SK-N-DZ (cell line): Measurements from ENCODE around the gene TMEM218.
"Not testable (repeated sequence)": the region's sequence is repeated elsewhere in the genome, so short reads cannot be mapped to it uniquely, and the experiment has no call there.

Experiments
- DNase-seq: peaks from one replicate; pipeline ENCODE4 v3.0.0-alpha.2; 2015; ENCODE audit warnings: low spot score

The TMEM218 gene

DNA sequence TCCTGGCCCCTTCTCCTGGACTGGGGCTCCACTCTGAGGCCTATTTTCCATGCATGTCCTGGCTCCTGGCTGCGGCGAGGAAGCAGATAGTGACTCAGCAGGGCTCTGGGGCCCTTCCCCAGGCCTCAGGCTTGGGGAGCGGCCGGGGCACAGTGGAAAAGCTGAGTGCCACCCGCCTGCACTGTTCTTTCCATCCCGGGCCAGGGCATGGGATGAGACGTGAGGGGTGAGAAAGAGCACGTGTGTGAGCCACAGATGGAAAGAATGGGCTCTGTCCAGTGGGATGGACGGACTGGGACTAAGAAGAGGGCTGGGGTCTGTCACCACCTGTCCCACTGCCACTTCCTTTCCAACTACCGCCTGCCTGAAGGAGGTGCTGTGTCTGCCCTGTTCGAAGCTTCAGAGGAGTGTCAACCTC is 35.5 kb downstream of the TMEM218 start:
- DNase-seq = no peak

DNA sequence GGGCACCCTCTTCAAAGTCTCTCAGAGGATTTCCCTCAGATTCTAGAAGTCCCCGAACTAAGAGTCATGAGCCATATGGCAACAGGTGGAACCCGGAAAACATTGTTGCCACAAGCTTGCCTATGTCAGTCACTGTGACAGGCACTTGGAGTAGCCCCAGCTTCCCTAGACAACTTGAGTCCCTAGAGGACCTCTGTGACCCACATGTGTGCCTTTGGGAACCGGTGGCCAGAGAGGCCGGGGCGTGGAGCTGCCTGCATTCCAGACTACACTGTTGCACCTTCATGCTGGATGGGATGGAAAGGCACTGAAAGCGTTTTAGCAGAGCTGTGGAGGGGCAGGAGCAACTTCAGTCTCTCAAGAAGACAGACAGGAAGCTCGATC is 36.2 kb downstream of the TMEM218 start:
- DNase-seq = no peak

DNA sequence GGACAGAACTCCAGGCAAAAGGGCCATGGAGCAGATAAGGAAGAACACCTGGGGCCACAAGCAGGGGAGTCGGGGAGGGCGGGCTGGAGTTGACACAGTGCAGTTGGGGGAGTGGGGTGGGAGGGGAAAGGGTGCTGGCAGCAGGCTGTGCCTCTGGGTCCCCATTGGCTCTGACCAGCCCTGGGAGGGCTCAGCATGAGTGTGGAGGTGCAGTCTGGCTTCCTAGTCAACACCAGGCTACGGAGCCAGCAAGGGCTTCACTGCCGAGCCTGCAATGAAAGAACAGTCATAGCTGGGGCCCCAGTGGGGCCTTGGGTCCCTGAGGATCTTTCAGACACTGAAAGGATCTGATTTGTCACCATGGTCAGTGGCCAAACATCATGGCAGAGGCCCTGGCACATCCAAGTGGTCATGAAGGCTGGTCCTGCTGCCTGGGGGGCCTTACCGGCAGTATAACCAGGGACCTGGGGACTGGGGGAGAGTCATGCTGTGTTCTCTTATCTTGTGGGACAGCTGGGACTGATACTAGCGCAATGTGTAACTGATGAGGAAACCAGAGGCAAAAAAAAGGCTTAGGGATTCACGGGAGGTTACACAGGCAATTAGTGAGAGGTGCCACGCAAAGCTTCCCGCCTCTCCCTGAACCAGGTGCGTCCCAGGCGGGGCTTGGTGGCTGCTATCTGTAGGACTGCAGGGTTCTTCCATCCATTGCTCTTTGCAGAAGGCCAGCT is 36.8 kb downstream of the TMEM218 start:
- DNase-seq = no peak

DNA sequence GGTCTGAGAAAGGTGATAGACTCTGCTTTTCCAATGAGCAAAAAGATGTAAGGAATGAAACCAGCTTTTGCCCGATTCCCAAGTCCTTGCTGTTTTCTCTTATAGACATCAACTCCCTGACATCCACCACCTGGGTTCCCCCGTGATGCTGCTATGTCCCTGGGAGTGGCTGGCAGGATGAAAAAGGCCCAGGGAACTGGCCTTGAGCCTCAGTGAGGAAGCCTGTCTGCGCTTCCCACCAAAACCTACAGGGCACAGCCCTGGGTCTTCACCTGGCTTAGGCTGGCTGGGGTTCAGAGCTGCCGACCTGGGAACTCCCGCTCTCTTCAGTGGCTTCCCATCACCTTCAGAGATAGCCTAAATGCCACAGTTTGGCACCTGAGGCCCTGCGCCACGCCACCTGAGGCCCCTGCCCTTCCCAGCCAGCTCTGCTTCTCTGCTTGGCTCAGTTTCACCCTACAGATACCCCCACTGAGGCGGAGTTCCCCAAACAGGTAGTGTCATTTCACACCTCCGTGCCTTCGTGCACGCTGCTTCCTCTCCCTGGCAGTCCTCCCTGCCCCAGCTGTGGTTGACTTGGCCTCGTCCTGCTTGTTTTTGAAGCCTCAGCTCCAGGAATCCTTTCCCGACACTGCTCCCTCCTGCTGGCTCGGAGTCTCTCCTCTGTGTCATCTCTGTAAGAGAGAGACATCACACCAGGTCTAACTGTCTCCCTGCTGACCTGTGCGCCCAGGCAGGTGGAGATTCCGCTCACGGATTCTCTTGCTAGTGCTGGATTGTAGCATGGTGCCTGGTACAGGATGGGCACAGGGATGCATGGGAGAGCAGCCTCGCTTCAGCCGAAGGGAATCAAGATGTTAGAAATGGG is 37.6 kb downstream of the TMEM218 start:
- no peak for DNase-seq

DNA sequence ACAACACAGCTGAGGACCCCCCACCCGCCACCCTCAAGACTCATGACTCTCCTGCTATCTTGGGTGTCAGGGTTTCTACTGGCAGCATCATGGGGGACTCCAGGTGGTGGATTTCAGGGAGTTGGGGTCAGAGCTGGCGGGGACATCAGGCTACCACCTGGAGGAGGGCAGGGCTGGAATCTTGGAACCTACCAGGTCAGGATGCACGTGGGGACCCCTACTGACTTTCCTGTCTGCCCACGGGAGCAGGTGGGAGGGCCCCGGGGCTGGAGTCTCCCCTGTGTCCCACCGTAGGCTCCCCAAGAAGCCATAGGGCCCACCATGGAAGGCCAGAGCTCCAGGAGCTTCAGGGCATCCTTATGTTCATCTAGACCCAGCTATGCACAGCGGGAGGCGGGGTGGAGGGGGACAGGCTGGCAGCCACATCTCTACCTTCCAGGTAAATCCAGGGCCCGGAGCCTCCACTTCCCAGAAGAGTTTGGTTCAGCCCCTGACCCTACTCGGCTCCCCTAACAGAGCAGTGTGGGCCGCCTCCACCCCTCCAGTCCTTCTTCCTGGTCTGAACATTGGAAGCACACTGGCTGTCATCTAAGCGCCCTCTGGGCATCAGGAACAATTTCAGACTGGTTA is 38.4 kb downstream of the TMEM218 start:
- no peak for DNase-seq

DNA sequence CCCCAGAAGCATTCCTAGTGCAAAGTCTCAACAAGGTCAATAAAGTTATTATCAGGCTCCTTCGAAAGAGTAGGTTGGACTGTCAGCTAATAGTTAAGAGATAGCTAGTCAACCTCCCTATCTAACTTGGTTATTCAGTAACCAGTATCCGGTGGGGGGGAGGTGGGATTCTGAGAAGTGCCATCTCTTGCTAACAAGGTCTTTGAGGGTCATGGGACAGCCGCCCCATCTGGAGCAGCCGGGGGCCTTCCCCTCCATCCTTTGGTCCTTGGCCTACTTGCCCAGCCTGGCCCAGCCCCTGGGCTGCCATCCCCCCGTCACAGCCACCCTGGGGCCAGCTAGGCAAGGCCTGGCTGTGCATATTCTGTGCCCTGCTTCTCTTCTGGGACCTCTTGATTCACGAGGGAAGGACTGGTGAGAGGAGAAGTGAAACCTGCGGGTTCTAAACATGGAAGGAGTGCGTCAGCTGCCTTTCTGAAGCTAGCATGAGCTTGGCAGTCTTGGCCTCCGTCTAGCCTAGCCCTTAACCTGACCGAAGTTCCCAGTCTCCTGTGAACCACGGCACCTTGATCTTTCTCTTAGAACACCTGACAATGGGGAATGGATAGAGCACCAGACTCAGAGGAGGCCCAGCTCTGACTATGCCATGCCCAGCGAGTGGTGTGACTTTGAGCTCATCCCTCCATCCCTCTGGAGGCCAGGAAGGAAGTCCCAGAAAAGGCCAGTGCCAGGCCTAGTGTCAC is 39.0 kb downstream of the TMEM218 start:
- no peak for DNase-seq

DNA sequence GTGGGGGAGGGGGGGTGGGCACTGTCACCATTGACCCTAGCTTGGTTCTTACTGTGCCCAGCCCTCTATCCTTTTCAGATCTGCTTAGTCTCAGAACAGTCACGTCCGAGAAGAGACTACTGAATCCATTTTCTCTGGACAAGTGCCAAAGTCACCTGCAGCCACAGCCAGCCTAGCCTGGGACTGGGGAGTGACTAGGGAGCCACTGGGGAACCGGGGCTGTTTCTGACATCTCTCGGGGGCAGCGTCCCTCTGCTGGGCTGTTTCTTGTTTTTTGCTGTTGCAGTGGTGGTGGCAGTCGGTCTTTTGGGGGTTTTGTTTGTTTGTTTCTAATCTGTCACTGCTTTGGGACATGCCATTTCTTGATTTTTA is 39.6 kb downstream of the TMEM218 start:
- DNase-seq = no peak

DNA sequence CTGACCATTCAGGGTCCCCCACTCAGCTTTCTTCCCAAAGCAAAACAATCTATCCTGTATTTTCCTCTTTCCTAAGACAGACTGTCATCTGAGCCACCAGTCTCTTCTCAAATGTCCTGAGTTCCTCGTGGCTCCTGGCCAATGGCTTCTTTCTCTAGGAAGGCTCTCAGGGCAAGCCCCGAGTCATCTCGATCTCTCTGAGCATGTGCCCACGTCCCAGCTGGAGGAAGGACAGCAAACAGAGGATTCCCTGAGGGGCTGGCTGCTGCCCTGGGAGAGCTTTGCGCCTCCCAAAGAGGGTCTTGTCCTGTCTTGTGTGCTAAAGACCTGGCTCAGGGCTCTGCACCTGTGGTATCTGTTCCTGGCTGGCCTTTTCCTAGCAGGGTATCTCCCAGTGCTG is 40.0 kb downstream of the TMEM218 start:
- DNase-seq = no peak

DNA sequence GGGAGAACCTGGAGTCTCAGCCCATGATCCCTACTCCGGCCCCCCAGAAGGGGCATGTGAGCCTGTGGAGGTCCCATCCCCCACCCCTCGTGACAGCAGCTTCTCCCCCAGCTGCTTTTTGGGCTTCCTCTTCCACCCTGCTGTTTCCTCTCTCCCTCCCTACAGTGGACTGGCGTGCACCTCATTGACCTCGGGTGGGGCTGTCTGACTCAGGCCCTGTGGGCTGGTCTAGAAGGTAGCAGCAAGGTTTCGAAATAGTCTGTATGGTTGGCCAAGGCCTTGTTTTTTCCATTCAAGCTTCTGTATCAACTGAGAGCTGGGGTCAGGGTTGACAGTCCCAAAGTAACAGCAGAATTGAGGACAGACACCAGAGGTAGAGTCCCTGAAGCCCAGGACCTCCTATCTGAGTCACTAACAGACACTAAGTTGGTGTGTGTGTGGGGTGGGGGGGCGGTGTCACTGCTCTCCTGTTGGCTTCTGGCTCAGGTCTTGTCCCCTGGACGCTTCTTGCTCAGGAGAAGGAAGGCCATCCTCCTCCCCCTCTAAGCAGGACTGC is 40.6 kb downstream of the TMEM218 start:
- DNase-seq = no peak

DNA sequence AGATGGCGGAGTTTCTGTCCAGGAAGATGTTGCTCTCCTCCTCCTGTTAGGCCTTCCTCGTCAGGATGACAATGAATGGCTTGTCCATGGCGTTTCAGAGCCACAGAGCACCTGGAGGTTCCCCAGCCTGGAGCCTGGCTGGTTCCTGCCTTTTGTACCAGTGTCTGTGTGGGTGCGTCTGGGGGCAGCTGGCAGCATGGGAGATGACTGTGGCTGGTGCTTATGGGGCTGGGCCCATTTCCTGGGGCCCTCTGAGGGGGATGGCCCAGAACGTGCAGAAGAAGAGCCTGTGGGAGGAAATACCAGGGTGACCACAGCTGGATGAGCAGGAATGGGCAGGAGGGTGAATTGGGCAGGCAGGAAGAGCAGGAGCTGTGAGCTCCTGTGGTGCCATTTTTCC is 41.6 kb downstream of the TMEM218 start:
- no peak for DNase-seq

DNA sequence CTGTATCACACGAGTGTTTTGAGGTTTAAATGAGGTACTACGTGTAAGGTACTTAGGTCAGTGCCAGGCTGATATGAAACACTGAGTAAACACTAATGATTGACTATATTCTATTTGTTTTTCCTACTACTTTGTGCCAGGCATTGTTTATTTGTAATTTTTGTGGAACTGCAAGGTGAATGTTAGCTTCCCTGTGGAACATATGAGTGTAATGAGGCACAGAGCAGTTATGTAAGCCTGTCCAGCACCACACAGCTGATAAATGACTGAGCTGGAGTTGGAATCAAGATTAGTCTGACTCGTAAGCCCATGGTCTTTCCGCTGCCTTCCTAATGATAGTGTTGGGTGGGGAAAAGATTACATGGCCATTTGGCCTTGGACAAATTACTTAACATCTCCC is 42.4 kb downstream of the TMEM218 start:
- no peak for DNase-seq

DNA sequence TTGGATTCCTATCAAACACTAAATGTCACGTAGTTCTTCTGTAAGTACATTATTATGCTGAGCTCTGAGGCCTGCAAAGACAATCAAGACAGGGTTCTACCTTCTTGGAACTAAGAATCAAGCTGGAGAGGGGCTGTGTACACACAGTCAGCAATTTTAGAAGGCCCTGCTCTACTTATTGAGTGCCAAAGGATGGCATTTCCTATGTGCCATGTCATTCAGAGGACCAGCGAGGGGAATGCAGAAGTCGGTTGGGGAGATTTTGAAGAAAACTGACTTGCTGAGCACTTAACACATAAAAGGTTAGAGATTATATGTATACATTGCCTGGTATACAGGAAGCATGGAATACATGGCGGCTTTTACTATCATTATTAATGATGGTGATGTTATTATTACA is 43.1 kb downstream of the TMEM218 start:
- no peak for DNase-seq

DNA sequence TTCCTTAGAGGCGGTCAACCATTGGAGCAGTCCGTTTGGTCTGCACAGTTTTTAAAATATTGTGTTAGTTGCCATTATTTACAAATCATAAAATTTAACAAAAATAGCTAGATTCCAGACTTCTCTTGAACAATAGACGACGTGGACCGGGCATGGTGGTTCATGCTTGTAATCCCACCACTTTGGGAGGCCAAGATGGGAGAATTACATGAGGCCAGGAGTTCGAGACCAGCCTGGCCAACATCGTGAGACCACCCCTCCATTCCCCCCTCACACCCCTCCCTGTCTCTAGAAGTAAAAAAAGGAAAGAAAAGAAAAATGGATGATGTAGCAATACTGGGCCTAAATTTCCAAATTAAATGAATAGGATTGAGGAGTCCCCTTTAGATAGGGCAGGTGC is 47.4 kb downstream of the TMEM218 start:
- no peak for DNase-seq

DNA sequence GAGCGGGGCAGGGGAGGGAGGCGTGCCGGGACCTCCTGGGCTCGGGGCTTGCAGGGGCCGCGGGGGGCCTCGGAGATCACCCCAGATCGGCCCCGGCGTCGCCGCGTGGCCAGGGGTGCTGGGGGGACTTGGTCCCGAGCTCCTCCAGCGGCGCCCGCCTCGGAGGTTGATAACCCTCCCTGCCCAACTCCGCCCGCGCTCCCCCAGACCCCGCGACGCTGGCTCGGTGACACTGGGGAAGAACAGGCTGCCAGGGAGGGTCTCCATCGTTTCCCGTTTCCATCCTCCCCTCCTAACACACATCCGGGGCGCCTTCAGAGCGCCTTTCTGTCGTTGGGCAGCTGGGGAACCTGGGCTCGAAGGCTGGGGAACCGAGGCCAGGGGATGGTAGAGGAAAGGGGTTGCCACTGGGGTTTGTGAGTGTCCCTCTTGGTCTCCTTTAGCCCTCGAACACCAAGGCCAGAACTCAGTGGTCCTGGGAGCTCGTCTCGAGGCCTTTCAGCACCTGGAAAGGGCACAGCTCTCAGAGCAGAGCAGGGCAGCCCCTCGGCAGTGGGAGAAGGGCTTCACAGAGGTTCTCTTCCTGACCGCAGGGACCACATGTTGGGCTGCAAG is 47.9 kb downstream of the TMEM218 start:
- no peak for DNase-seq

DNA sequence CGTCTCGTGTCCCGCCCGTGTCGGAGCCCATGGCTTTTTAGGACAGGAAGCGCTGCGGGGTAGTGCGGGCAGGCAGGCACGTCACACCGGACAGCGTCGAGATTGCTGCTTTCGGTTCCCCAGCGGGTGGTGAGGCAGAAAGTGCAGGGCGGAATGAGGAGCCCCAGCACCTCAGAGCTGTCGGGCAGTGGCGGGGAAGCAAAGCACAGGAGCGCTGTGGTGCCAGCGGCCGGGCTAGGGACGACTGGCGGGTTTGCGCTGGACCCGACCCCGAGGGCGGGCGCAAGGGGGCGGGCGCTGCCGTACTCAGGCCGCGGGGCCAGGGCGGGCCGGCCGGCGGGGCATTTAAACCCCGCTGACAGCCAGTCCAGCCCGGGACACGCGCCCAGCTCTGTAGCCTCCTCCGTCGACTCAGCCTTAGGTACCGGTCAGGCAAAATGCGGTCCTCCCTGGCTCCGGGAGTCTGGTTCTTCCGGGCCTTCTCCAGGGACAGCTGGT is 48.4 kb downstream of the TMEM218 start, which contains the start of gene SLC37A2:
Gene SLC37A2, plus strand, starts transcription at position 375 of the 498 bp plus-strand sequence. Its CDS starts 63 bp downstream, at position 438.
- DNase-seq = peak; percentile 8

DNA sequence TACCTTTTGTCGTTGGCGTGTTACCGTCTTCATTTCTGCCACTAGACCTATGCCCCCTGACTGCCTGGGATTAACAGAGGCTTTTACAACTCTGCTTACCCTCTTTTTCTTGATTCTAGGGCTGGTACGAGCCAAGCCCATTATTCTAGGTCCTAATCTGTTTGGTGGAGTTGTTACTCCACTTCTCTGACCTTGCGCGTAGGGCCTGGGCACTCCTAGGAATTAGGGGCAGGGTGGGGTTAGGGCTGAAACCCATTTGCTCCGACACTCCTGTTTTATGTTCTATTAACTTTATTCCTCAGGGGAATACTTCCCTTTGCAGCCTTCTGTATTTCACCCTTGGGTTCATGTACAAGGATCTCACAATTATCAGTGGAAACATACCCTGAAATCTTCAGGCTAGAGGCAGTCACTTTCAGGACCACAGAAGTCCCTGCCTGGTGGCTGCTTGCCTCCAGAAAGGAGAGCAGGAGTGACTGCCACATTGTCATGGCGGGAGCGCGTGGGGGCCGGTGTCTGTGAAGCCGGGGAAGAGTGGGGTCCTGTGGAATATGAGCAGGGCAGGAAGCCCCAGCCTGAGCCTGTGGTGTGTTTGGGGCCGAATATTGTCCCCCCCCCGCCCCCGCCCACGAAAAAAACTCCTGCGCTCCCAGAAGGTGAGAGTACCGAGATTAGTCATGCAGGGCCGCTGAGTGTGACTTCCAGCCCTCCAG is 49.1 kb downstream of the TMEM218 start:
- no peak for DNase-seq

DNA sequence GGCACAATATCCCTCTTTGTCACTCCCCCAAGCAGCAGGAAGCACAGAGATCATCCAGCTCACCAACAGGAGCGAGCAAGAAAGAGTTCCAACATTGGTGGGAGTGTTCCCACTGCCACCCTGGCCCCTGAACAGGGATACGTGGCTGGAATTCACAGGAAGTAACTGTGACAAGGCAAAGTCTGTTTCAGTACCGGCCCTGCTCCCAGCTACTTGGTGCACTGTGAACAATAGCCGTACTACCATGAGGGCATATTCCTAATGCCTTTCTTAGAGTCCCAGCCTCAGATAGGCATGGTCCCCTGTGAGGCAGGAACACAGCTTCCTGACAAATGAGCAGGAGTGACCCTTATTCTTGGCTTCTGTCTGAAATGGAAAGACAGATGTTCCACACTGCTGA is 50.1 kb downstream of the TMEM218 start:
- DNase-seq = no peak

DNA sequence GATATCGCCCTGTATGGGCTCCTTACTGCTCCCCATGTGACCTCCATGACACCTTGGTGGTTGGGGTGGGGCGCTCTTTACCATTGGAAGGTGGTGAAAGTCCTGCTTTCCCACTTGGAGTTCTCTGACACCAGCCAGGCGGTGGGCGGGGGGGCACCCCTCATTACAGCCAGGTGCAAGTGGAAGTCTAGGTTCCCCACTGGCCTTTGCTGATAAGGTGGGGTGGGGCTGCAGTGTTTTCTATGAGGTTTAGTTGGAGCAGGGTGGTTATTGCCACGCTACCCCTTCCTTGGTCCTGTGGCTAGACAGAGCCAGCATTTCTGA is 53.8 kb downstream of the TMEM218 start:
- DNase-seq = no peak

DNA sequence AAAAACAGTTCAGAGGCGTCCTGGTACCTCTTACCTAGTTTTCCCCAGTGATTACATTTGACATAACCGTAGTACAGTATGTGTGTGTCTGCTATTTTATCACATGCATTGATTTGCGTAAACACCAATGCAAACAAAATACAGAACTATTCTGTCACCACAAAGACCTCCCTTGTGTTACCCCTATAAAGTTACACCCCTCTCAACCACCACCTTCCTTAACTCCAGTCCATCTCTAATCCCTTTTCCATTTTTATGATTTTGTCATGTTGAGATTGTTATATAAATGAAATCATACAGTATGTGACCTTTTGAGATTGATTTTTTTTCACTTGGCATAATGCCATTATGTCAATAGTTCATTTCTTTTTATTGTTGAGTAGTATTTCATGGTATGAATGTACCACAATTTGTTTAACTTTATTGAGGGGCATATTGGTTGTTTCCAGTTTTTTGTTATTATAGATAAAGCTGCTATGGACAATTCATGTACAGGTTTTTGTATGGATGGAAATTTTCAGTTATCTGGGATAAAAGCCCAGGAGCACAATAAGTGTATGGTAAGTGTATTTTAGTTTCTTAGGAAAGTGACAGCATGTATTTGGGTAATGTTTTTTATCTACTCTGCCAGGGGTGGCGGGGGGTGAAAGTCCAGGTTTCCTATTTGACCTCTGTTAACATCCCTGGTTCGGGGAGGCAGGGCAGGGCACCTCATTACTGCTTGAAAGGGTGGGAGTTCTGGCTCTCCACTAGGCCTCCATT is 54.3 kb downstream of the TMEM218 start:
- DNase-seq = no peak

DNA sequence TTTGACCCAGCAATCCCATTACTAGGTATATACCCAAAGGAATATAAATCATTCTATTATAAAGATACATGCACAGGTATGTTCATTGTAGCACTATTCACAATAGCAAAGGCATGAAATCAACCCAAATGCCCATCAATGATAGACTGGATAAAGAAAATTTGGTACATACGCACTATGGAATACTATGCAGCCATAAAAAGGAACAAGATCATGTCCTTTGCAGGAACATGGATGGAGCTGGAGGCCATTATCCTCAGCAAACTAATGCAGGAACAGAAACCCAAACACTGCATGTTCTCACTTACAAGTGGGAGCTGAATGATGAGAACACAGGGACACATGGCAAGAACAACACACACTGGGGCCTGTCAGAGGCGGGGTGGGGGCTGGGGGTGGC is 55.3 kb downstream of the TMEM218 start:
- DNase-seq = not testable (repeated sequence)
